Muscle layer of colon (tissue), 2 donors: ENCODE measurements around the gene MAP2.

Experiments
- H3K27ac ChIP-seq: one replicate; pipeline ENCODE4 v1.7.0; 2013; ENCODE audit warnings: low read depth, mild to moderate bottlenecking, low read length, moderate library complexity
- H3K27me3 ChIP-seq, 2 donors: one replicate each; pipeline ENCODE4 v1.7.0; 2013; ENCODE audit warnings: low read length in 2 of 2, mild to moderate bottlenecking in 2 of 2; ENCODE audit not compliant: insufficient read depth in 2 of 2, control insufficient read depth in 1 of 2
- H3K36me3 ChIP-seq: one replicate; pipeline ENCODE4 v1.7.0; 2013; ENCODE audit warnings: mild to moderate bottlenecking, low read length; ENCODE audit not compliant: insufficient read depth
- H3K4me1 ChIP-seq: one replicate; pipeline ENCODE4 v1.7.0; 2013; ENCODE audit warnings: mild to moderate bottlenecking, low read length; ENCODE audit not compliant: insufficient read depth
- H3K4me3 ChIP-seq, 2 donors: one replicate each; pipeline ENCODE4 v1.7.0; 2013; ENCODE audit warnings: low read length in 2 of 2, low read depth in 1 of 2, mild to moderate bottlenecking in 1 of 2, moderate library complexity in 1 of 2
- H3K9ac ChIP-seq: one replicate; pipeline ENCODE4 v1.7.0; 2013; ENCODE audit warnings: low read length
- H3K9me3 ChIP-seq: one replicate; pipeline ENCODE4 v1.7.0; 2013; ENCODE audit warnings: mild to moderate bottlenecking, low read length
- donor health status: abdominal sarcoma.
- donor health status: Adenocarcinoma of cecum.

Gene MAP2

DNA sequence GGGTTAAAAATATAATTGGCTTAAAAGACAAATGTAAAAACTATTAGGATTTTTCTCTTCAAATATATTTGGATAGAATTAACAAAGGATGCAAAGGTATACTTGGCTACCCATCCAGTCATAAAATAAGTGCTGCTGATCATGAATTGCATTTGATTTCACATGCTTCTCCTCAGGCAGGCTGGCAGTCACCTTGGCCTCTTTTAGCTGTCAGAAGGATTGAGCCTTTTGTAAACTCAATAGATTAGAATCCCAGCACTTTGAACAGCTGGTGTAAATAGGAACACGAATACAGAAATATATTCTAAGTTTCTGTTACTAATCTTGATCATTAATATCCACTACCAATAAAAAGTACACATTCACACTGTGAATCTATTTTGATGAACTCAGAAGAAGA, 178.4 kb downstream of the MAP2 start:
- no peaks in the 10 kb centered on the region for H3K27me3 ChIP-seq

DNA sequence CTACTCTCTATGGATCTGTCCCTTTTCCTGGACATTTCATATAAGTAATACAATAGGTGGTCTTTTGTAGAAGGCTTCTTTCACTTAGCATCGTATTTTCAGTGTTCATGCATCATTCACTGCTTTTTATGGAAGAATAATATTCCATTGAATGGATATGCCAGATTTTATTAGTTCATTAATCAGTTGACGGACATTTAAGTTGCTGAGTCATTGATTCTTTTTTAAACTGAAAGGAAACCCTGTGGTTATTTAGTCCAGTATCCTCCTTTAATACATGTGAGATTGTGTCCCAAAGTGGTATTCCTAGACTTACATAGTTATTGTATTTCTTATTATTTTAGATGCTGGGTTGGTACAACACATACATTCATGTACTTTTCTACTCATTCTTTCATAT, 185.7 kb downstream of the MAP2 start:
- Histone ChIP-seq H3K9ac (no peak overlapping the region), H3K9me3 (no peaks in the 10 kb centered on the region), H3K4me1 (no peaks in the 10 kb centered on the region), H3K27ac (no peak overlapping the region), H3K36me3 (no peaks in the 10 kb centered on the region), H3K27me3 (no peaks in the 10 kb centered on the region), H3K4me3 (no peak overlapping the region)

More for the DNA sequence above, 178.4 kb downstream of the MAP2 start:
- Histone ChIP-seq H3K9me3 (no peaks in the 10 kb centered on the region), H3K36me3 (no peaks in the 10 kb centered on the region), H3K27ac (no peak overlapping the region), H3K9ac (no peak overlapping the region), H3K4me1 (no peaks in the 10 kb centered on the region), H3K4me3 (no peak overlapping the region)

DNA sequence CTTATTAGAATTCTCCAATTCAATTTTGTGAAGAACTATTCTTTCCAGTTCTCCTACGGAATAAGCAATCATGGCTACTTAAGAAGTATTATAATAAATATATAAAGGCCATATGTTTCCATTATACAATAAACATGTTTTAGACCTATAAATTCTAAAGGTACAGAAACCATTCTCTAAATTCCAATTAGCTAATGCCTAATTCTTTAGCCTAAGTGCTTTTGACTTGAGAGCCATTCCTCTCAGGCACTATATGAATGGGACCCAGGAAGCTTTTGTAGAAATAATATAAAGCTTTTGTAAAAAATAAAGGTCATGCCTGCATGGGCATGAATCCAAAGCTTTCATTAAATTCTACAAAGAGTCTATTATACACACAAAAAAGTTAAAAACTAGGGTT, 186.8 kb downstream of the MAP2 start:
- H3K4me3 ChIP-seq = no peak overlapping the region

DNA sequence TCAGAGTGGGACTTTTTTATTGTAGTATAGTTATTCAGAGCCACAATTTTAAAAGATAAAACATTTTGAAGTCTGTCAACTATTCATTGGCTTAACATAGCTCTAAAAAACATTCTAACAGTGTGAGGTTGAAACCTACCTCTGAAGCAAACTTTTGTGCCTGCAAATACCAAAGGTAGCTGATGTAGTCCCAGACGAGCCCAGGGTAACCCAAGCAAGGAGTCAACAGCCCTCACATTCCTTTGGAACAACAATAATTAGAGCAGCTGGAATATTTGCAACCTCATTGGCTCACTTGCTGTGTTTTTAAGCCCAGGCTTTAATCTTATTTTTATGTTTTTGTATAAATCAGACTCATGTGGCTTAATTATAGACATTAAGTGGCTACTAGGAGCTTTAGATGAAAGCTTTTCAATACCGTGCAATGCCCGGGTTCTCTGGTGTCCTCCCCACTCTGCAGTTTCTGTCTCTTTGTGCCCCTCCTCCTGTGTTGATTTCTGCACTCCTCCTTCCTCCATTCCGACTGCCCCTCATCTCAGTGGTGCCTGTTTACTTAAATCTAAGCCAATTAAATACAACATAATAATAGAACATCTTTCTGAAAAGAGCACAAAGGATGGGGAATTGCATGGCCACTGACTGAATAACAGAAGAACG, 189.9 kb downstream of the MAP2 start:
- H3K27me3 ChIP-seq = no peaks in the 10 kb centered on the region
- no peaks in the 10 kb centered on the region for H3K4me1 ChIP-seq
- H3K4me3 ChIP-seq = no peak overlapping the region
- no peaks in the 10 kb centered on the region for H3K9me3 ChIP-seq
- H3K9ac ChIP-seq = no peak overlapping the region
- no peak overlapping the region for H3K27ac ChIP-seq
- H3K36me3 ChIP-seq = no peaks in the 10 kb centered on the region

More for the DNA sequence above, 186.8 kb downstream of the MAP2 start:
- Histone ChIP-seq H3K9me3 (no peaks in the 10 kb centered on the region), H3K9ac (no peak overlapping the region), H3K27me3 (no peaks in the 10 kb centered on the region), H3K27ac (no peak overlapping the region), H3K36me3 (no peaks in the 10 kb centered on the region), H3K4me1 (no peaks in the 10 kb centered on the region)

DNA sequence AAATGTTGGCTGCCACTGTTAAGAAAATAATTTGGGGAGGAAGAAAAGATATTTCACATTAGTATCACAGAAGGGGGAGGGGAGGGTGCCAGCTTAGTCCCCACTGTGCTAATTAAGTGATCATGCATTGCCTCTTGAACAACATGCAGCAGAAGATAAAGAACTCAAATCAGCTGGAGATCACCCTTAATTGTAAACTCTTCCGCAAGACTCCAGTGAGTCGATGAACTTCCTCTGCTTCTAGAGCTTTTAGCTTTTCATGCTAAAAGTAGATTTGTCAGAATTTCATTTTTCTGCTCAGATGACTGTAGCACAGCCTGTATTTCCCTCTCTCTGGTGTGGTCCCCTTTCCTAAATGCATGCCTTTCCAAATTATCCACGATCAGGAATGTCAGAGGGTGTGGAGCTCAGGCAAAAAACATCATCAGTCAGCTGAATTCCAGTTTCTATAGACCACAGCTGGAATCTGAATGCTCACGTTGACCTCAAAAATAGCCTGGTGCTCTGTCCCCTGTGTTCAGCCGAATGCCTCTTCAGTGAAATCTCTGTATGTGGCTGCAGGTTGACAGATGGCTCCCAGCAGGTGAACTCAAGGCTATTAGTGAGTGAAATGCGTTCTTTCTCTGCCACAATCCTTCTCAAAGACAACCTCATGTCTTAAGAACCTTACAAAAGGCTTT, 191.0 kb downstream of the MAP2 start:
- Histone ChIP-seq H3K27me3 (no peaks in the 10 kb centered on the region), H3K9me3 (no peaks in the 10 kb centered on the region), H3K36me3 (no peaks in the 10 kb centered on the region), H3K27ac (no peak overlapping the region), H3K4me3 (no peak overlapping the region), H3K4me1 (no peaks in the 10 kb centered on the region), H3K9ac (no peak overlapping the region)

DNA sequence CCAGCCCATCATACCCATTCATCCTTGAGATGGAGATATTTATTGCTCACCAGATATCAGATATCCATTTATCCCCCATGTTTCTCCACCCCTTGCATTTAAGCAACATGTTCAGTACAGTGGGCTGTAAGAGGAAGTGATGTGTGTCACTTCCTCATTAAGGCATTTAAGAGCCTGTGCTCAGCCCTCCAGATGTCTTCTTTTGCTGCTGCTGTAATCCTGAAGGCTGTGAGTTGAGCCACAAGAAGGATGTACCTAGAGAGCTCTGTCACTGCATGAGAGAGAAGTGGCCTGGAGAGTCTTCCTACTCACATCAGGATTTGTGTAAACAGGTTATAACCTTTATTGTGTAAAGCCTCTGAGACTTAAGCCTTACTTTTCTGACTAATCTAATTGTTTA, 195.9 kb downstream of the MAP2 start:
- no peaks in the 10 kb centered on the region for H3K4me1 ChIP-seq
- H3K9ac ChIP-seq = no peak overlapping the region
- H3K27ac ChIP-seq = no peak overlapping the region
- H3K4me3 ChIP-seq = no peak overlapping the region
- no peaks in the 10 kb centered on the region for H3K9me3 ChIP-seq
- H3K27me3 ChIP-seq = no peaks in the 10 kb centered on the region
- H3K36me3 ChIP-seq = no peaks in the 10 kb centered on the region

DNA sequence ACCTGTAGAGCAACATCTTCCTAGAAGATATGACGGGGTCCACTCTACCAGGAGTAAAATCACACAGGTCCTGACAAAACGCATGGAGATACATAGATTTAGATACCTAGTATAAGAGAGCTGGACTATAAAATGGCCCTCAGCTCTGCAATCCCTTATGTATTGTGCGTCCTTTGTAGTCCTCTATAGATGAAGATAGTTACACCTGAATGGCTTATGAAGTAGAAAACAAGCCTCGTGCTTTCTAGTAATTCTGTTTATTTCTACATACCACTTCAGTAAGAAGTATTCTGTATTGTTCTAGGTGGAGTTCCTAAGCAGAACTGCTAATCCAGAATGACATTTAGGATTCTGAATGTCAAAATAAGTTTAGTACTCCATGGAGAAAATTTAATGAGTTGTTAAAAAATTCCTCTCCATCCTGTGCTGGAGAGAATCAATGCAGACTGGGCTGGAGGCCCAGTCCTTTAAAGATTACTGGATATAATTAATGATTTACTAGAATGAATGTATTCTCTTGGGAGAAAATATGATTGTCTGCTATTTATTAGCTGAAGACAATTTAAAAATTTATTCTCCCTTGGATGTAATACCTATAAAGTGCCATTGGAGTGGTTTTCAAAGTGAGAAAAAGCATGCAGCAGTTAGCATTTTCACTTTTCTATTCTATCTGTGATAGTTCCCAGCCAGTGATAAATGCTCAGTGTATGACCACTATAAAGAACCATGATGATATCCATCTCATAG, 200.5 kb downstream of the MAP2 start:
- Histone ChIP-seq H3K4me1 (no peaks in the 10 kb centered on the region), H3K27ac (no peak overlapping the region), H3K4me3 (no peak overlapping the region), H3K36me3 (no peaks in the 10 kb centered on the region), H3K9ac (no peak overlapping the region), H3K27me3 (no peaks in the 10 kb centered on the region), H3K9me3 (no peaks in the 10 kb centered on the region)

DNA sequence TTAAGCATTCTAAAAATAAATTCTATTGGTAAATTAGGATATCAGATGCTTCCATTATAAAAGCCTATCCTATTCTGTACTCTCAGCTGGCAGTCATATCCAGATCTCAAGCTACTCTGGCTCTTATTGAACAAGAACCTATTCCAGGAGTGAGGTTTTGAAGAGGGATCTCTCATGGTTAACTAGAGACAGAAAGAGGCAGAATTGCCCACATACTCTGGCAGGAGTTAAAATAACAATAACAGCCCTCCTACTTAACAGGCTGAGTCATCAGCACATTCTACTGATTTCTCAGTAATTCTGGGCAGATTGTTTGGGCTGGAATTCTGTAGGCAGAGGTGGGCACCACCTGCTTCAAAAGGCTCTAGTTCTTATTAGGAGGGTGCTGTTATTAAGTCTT, 205.8 kb downstream of the MAP2 start:
- Histone ChIP-seq H3K36me3 (no peaks in the 10 kb centered on the region), H3K27ac (no peak overlapping the region), H3K9me3 (no peaks in the 10 kb centered on the region), H3K9ac (no peak overlapping the region), H3K4me3 (no peak overlapping the region), H3K4me1 (no peaks in the 10 kb centered on the region), H3K27me3 (no peaks in the 10 kb centered on the region)

DNA sequence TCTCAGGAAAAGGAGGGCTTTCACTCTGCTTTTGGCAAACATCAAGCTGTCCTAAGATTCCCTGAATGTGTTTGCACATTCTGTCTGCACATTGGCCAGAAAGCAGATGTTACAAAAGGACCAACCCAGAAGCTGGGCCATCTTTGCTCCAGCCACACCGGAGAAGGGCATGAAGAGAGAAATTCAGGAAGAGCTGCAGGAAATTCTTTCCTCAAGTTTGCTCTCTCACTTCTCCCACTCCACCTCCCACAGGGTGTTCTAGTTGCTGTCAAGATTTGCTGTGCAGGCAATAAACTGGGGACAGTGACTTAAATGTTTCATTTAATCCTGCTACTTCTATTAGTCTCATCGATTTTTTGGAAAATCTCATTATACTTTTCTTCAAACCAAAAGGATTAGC, 210.1 kb downstream of the MAP2 start:
- no peaks in the 10 kb centered on the region for H3K36me3 ChIP-seq
- H3K27ac ChIP-seq = no peak overlapping the region
- no peak overlapping the region for H3K9ac ChIP-seq
- no peak overlapping the region for H3K4me3 ChIP-seq
- no peaks in the 10 kb centered on the region for H3K27me3 ChIP-seq
- no peaks in the 10 kb centered on the region for H3K4me1 ChIP-seq
- no peaks in the 10 kb centered on the region for H3K9me3 ChIP-seq

DNA sequence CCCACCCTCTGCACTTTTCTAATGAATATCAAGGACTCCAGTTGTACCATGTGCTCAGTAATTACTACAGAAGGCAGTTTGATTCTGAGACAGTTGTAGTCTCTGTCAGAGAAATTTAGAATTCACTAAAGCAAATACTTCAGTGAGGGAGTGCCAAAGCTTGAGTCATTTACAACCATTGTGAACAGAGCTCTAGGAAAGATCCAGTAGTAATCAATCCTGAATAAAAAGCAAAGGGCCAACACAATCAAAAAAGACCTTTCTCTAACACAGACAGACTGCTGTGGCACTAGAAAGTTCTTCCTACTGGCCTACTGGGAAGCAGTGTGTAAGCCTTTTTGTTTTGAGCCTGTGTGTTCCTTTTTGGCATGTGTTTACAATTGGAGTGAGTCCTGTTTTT, 212.2 kb downstream of the MAP2 start:
- Histone ChIP-seq H3K27me3 (no peaks in the 10 kb centered on the region), H3K9me3 (no peaks in the 10 kb centered on the region), H3K36me3 (no peaks in the 10 kb centered on the region), H3K4me3 (no peak overlapping the region), H3K27ac (no peak overlapping the region), H3K9ac (no peak overlapping the region), H3K4me1 (no peaks in the 10 kb centered on the region)

DNA sequence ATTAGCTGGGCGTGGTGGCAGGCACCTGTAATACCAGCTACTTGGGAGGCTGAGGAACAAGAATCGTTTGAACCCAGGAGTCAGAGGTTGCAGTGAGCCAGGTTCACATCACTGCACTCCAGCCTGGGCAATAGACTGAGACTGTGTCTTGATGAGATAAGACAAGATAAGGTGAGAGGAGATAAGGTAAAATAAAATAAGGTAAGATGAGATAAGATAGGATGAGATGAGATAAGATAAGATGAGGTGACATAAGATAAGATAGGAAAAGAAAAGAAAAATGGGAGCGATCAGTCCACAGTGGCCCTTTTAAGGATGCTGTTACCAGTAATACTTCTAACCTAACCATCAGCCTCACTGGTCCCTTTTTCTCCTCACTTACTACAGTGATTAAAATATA, 213.4 kb downstream of the MAP2 start:
- no peaks in the 10 kb centered on the region for H3K27me3 ChIP-seq
- no peaks in the 10 kb centered on the region for H3K4me1 ChIP-seq
- no peak overlapping the region for H3K27ac ChIP-seq
- no peak overlapping the region for H3K9ac ChIP-seq
- H3K4me3 ChIP-seq = no peak overlapping the region
- H3K36me3 ChIP-seq = no peaks in the 10 kb centered on the region
- H3K9me3 ChIP-seq = no peaks in the 10 kb centered on the region
